Panc1 (cell line): Measurements from ENCODE around the gene ATP6V1F. TPM values are rescaled to one million over a fixed set of nuclear protein-coding genes. Genes with fewer than 3 reads are reported as not detected.

ENCODE experiments used
- ATAC-seq: fragments of 200-7000 bp; cut with Tn5 transposase; 2 replicates; pipeline ENCODE4 v1.9.1; 2020; ENCODE audit warnings: mild to moderate bottlenecking, moderate library complexity
- BruUV-seq: library from RNA; stranded (reverse); fragments of 400-500 nt; replicated peaks from 2 replicates; lab custom pipeline; 2021; lab: Mats Ljungman, UMichigan
- CTCF ChIA-PET: fragments of 300-600 bp; sonication (Branson Sonifier 250); formaldehyde crosslinking; loops from one replicate; lab custom pipeline; 2022; ENCODE audit warnings: antibody characterized with exemption; lab: Charles Lee
- POLR2A ChIA-PET: fragments of 300-600 bp; sonication (Branson Sonifier 250); formaldehyde crosslinking; loops from one replicate; lab custom pipeline; 2022; ENCODE audit warnings: antibody characterized with exemption; lab: Charles Lee
- DNase-seq: peaks from one replicate; pipeline ENCODE4 v3.0.0-alpha.2; 2010; ENCODE audit warnings: low read depth, low spot score
- H3K27ac ChIP-seq: 2 replicates; pipeline ENCODE4 v1.5.1; 2011; ENCODE audit warnings: mild to moderate bottlenecking, low read length, inconsistent platforms
- H3K27me3 ChIP-seq: fragments of 200-500 bp; sonication (Bioruptor generic); 2 replicates; pipeline ENCODE4 v1.6.0; 2014; ENCODE audit warnings: low read length, inconsistent platforms; ENCODE audit not compliant: control insufficient read depth, insufficient read depth
- H3K36me3 ChIP-seq: fragments of 200-500 bp; sonication (Bioruptor generic); 2 replicates; pipeline ENCODE4 v1.5.1; 2014; ENCODE audit warnings: inconsistent platforms, mild to moderate bottlenecking, low read length, moderate library complexity; ENCODE audit not compliant: control insufficient read depth, insufficient read depth
- H3K4me1 ChIP-seq: 2 replicates; pipeline ENCODE4 v1.5.1; 2011; ENCODE audit warnings: inconsistent platforms, mild to moderate bottlenecking, low read length, moderate library complexity; ENCODE audit not compliant: control insufficient read depth, insufficient read depth
- H3K4me3 ChIP-seq, 2 experiments: 2 replicates each; pipeline ENCODE4 v1.5.1; 2011 to 2012; ENCODE audit warnings: low read depth in 2 of 2, low read length in 2 of 2, mild to moderate bottlenecking in 2 of 2, inconsistent platforms in 1 of 2, moderate library complexity in 1 of 2
- H3K9me3 ChIP-seq: fragments of 200-500 bp; sonication (Bioruptor generic); 2 replicates; pipeline ENCODE4 v1.5.1; 2014; ENCODE audit warnings: low read depth, mild to moderate bottlenecking, inconsistent platforms, low read length, moderate library complexity; ENCODE audit not compliant: control insufficient read depth, insufficient read depth
- CTCF ChIP-seq: fragments of 450-650 bp; IDR thresholded peaks from 2 replicates; pipeline ENCODE4 v1.5.1; 2017; ENCODE audit warnings: mild to moderate bottlenecking
- POLR2AphosphoS5 ChIP-seq: IDR thresholded peaks from 2 replicates; pipeline ENCODE4 v1.6.1; 2012; ENCODE audit warnings: mild to moderate bottlenecking, low read depth, low read length, moderate library complexity
- REST ChIP-seq, 2 experiments: IDR thresholded peaks; 2 replicates each; pipeline ENCODE4 v1.6.1; 2011 to 2012; ENCODE audit warnings: low read depth in 2 of 2, control low read depth in 1 of 2, low read length in 1 of 2, mild to moderate bottlenecking in 1 of 2, moderate library complexity in 1 of 2; ENCODE audit not compliant: insufficient read depth in 1 of 2
- SIN3A ChIP-seq: IDR thresholded peaks from 2 replicates; pipeline ENCODE4 v1.6.1; 2012; ENCODE audit warnings: low read depth, mild to moderate bottlenecking, low read length, moderate library complexity, borderline replicate concordance; ENCODE audit not compliant: insufficient read depth
- TCF7L2 ChIP-seq: IDR thresholded peaks from 2 replicates; pipeline ENCODE4 v1.6.1; 2011; ENCODE audit warnings: mild to moderate bottlenecking, low read depth, low read length, inconsistent platforms
- in situ Hi-C: cut with HindIII; loops from 2 replicates; pipeline ENCODE4 v1.10.0; 2016; ENCODE audit warnings: low sequenced_read_pairs, low pct_unique_long_range_greater_than_20kb
- intact Hi-C: fragments of 100-400 bp; cut with micrococcal nuclease; formaldehyde crosslinking; loops from one replicate; pipeline ENCODE4 v1.10.0; 2022; ENCODE audit not compliant: unreplicated experiment
- total RNA-seq: library from RNA; stranded (reverse); gene quantifications from one replicate; pipeline ENCODE4 v1.2.1, GENCODE V29; 2021; ENCODE audit not compliant: unreplicated experiment

Gene ATP6V1F
- total RNA-seq, 1 experiment from 2014 or later = 151 TPM

GRCh38 chr7:128833148-128833945 lies 29.3 kb upstream of the ATP6V1F start:
- BruUV-seq = no TSS peak
- Histone ChIP-seq H3K9me3 (no peaks in the 10 kb centered on the region), H3K27ac (no peak overlapping the region), H3K36me3 (no peaks in the 10 kb centered on the region), H3K4me1 (peaks cover 16% of the 10 kb centered on the region), H3K4me3 (no peak overlapping the region), H3K27me3 (no peaks in the 10 kb centered on the region)
- CTCF ChIA-PET = no interaction called here
- DNase-seq (no peak), ATAC-seq (no peak)
- no peak for TF ChIP-seq SIN3A
- TF ChIP-seq REST (IDR thresholded peaks at IDR 0.05; ENCODE audit: insufficient read depth in 1 of 2, low read depth in 2 of 2, low read length in 1 of 2) = no peak
- TF ChIP-seq TCF7L2 = no peak
- no peak for TF ChIP-seq CTCF
- TF ChIP-seq POLR2AphosphoS5 = no peak
- intact Hi-C loops = no loop called here
- POLR2A ChIA-PET = no interaction called here
- in situ Hi-C loops = no loop called here

DNA sequence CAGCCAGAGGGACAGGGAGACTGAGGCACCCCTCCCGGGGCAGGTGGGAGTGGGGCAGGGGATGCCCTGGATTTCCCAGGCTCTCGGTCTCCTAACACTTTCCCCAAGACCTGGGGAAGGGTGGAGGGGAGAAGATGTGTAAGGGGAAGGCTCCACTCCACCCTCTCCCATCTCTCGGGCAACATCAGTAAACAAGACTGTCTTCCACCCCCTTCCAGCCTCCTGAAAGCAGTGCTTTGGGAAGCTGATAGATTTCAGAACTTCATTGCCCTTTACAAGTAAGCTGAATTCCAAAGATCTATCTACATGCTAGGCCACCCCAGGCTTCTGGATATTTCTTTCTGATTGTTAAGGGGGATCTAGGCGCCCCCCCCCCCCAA lies 28.7 kb upstream of the ATP6V1F start:
- Histone ChIP-seq H3K4me1 (peaks cover 14% of the 10 kb centered on the region), H3K9me3 (no peaks in the 10 kb centered on the region), H3K4me3 (no peak overlapping the region), H3K27me3 (no peaks in the 10 kb centered on the region), H3K27ac (no peak overlapping the region), H3K36me3 (no peaks in the 10 kb centered on the region)
- CTCF ChIA-PET = no interaction called here
- intact Hi-C loops = no loop called here
- no peak for DNase-seq
- in situ Hi-C loops = no loop called here
- BruUV-seq = no TSS peak
- TF ChIP-seq REST (IDR thresholded peaks at IDR 0.05; ENCODE audit: insufficient read depth in 1 of 2, low read depth in 2 of 2, low read length in 1 of 2) (no peak), TCF7L2 (no peak), SIN3A (no peak), POLR2AphosphoS5 (no peak), CTCF (no peak)
- ATAC-seq = no peak
- POLR2A ChIA-PET = interaction anchor here (0.7 kb wide), 1 partner anchor 96 kb away, joined by 8 read pairs; no protein-coding TSS in a partner anchor
